K562 (cell line): ENCODE data around the gene LRFN2. TPM values are rescaled to one million over a fixed set of nuclear protein-coding genes. Genes with fewer than 3 reads are reported as not detected.

Experiments used
- ATAC-seq: fragments of 200-7000 bp; cut with Tn5 transposase; 3 replicates; pipeline ENCODE4 v1.9.1; 2020; ENCODE audit warnings: moderate library complexity
- BruUV-seq: library from RNA; stranded (reverse); fragments of 400-500 nt; replicated peaks from 2 replicates; lab custom pipeline; 2021; lab: Mats Ljungman, UMichigan
- CTCF ChIA-PET: fragments of 300-600 bp; formaldehyde crosslinking; extraction: SDS; loops from one replicate; lab custom pipeline; 2021; ENCODE audit warnings: low intra/inter-chr PET ratio; lab: Yijun Ruan, JAX
- POLR2A ChIA-PET: fragments of 300-600, 350-650 bp; sonication (Branson Sonifier 250); formaldehyde crosslinking; extraction: SDS; loops from one replicate; lab custom pipeline; 2021; ENCODE audit warnings: antibody characterized with exemption, inconsistent platforms; lab: Yijun Ruan, JAX
- DNase-seq, 4 experiments: peaks; one replicate each; pipeline versions ENCODE4 v3.0.0 to v3.0.0-alpha.2; 2011 to 2018; ENCODE audit warnings: low spot score in 3 of 4, mixed read lengths in 3 of 4; ENCODE audit errors: extremely low read depth in 1 of 4
- FAIRE-seq: peaks from 2 replicates; lab custom pipeline; 2011; peaks lifted over from hg19 to GRCh38; lab: Jason Lieb, UNC
- H2AFZ ChIP-seq: 2 replicates; pipeline ENCODE4 v1.6.0; 2011; ENCODE audit warnings: low read depth, low read length, control low read depth, inconsistent platforms
- H3K27ac ChIP-seq: fragments of 200-600 bp; 3 replicates; pipeline ENCODE4 v1.8.0; 2011; ENCODE audit warnings: low read depth, mild to moderate bottlenecking, control low read depth, inconsistent platforms, low read length, moderate library complexity, mixed read lengths; ENCODE audit errors: extremely low read depth
- H3K27me3 ChIP-seq, 2 experiments: fragments of 300-600 bp in 1 of 2; 2 replicates in 1 of 2; 3 replicates in 1 of 2; pipeline versions ENCODE4 v1.6.0 to v1.8.0; 2011; ENCODE audit warnings: inconsistent platforms in 2 of 2, low read length in 2 of 2, mild to moderate bottlenecking in 1 of 2, mixed read lengths in 1 of 2, moderate library complexity in 1 of 2; ENCODE audit not compliant: control insufficient read depth in 2 of 2, insufficient read depth in 2 of 2
- H3K36me3 ChIP-seq: fragments of 300-600 bp; 3 replicates; pipeline ENCODE4 v1.8.0; 2011; ENCODE audit warnings: mild to moderate bottlenecking, low read length, inconsistent platforms; ENCODE audit not compliant: control insufficient read depth, insufficient read depth
- H3K4me1 ChIP-seq, 2 experiments: fragments of 200-600 bp in 1 of 2; replicated peaks in 1 of 2; 2 replicates in 1 of 2; 3 replicates in 1 of 2; pipeline versions ENCODE4 v1.5.1 to v1.8.0; 2011; ENCODE audit warnings: inconsistent platforms in 2 of 2, low read length in 2 of 2, mild to moderate bottlenecking in 1 of 2, mixed read lengths in 1 of 2, moderate library complexity in 1 of 2; ENCODE audit not compliant: control insufficient read depth in 2 of 2, insufficient read depth in 2 of 2
- H3K4me2 ChIP-seq: 2 replicates; pipeline ENCODE4 v1.6.1; 2011; ENCODE audit warnings: low read length, control low read depth, inconsistent platforms, mixed read lengths; ENCODE audit not compliant: insufficient read depth
- H3K4me3 ChIP-seq: fragments of 200-600 bp; sonication (generic), shearing (Covaris generic); 2 replicates; pipeline ENCODE4 v1.5.1; 2016; ENCODE audit warnings: control low read depth, inconsistent platforms
- H3K79me2 ChIP-seq: fragments of 200-600 bp; 3 replicates; pipeline ENCODE4 v1.8.0; 2011; ENCODE audit warnings: low read length, inconsistent platforms; ENCODE audit not compliant: control insufficient read depth, insufficient read depth
- H3K9ac ChIP-seq, 2 experiments: 2 replicates each; pipeline versions ENCODE4 v1.6.0 to v1.6.1; 2011; ENCODE audit warnings: low read depth in 2 of 2, low read length in 2 of 2, control low read depth in 1 of 2, inconsistent platforms in 1 of 2, mild to moderate bottlenecking in 1 of 2, mixed read lengths in 1 of 2; ENCODE audit not compliant: insufficient read depth in 1 of 2
- H3K9me1 ChIP-seq: one replicate; pipeline ENCODE4 v1.6.0; 2011; ENCODE audit warnings: inconsistent platforms, mild to moderate bottlenecking, low read length, moderate library complexity; ENCODE audit not compliant: control insufficient read depth, insufficient read depth
- H3K9me3 ChIP-seq: replicated peaks from 2 replicates; pipeline ENCODE4 v1.5.1; 2011; ENCODE audit warnings: low read depth, low read length, inconsistent platforms; ENCODE audit not compliant: control insufficient read depth, insufficient read depth
- H4K20me1 ChIP-seq: replicated peaks from 2 replicates; pipeline ENCODE4 v1.6.1; 2011; ENCODE audit warnings: low read length, inconsistent platforms, mixed read lengths; ENCODE audit not compliant: control insufficient read depth, insufficient read depth
- BCOR ChIP-seq: fragments of 450-650 bp; IDR thresholded peaks from 2 replicates; pipeline ENCODE4 v1.6.1; 2016
- CEBPB ChIP-seq: fragments of 450-650 bp; IDR thresholded peaks from 2 replicates; pipeline ENCODE4 v1.6.1; 2016; ENCODE audit warnings: missing genetic modification characterization, missing compliant biosample characterization
- FOSL1 ChIP-seq: fragments of 200-800 bp; sonication (Bioruptor generic); conservative IDR thresholded peaks from 2 replicates; pipeline ENCODE4 v1.6.1; 2016; ENCODE audit warnings: missing genetic modification characterization, missing compliant biosample characterization
- GTF2F1 ChIP-seq: IDR thresholded peaks from 2 replicates; pipeline ENCODE4 v1.6.1; 2011; ENCODE audit warnings: low read depth, low read length, improper control_type of control experiment
- IFI16 ChIP-seq: fragments of 250-450 bp; sonication (Bioruptor Pico); IDR thresholded peaks from 2 replicates; pipeline ENCODE4 v2.1.2; 2022; ENCODE audit warnings: mild to moderate bottlenecking, inconsistent platforms
- RBM17 ChIP-seq: fragments of 200-400 bp; formaldehyde crosslinking; IDR thresholded peaks from 2 replicates; pipeline ENCODE4 v1.6.1; 2017; ENCODE audit warnings: low read depth, mild to moderate bottlenecking, low read length, borderline replicate concordance
- RFX7 ChIP-seq: fragments of 250-450 bp; sonication (Bioruptor Pico); IDR thresholded peaks from 2 replicates; pipeline ENCODE4 v1.5.1; 2021; ENCODE audit warnings: mild to moderate bottlenecking
- SNAPC5 ChIP-seq: fragments of 250-450 bp; sonication (Bioruptor Pico); IDR thresholded peaks from 2 replicates; pipeline ENCODE4 v1.8.0; 2021; ENCODE audit warnings: moderate library complexity, mild to moderate bottlenecking, inconsistent platforms
- SRSF3 ChIP-seq: fragments of 200-400 bp; formaldehyde crosslinking; IDR thresholded peaks from 2 replicates; pipeline ENCODE4 v1.6.1; 2016; ENCODE audit warnings: mild to moderate bottlenecking, low read length, moderate library complexity; ENCODE audit not compliant: insufficient read depth
- SRSF9 ChIP-seq: fragments of 200-400 bp; formaldehyde crosslinking; IDR thresholded peaks from 2 replicates; pipeline ENCODE4 v1.6.1; 2017; ENCODE audit warnings: low read depth, low read length, borderline replicate concordance
- STAG1 ChIP-seq: sonication (generic); formaldehyde crosslinking; IDR thresholded peaks from 2 replicates; pipeline ENCODE4 v1.5.0; 2020; ENCODE audit warnings: missing genetic modification reagents, borderline replicate concordance
- ZBTB49 ChIP-seq: sonication (generic); formaldehyde crosslinking; IDR thresholded peaks from 2 replicates; pipeline ENCODE4 v1.8.0; 2022; ENCODE audit warnings: missing genetic modification reagents, mild to moderate bottlenecking, borderline replicate concordance
- ZNF395 ChIP-seq: fragments of 200-800 bp; sonication (Bioruptor generic); IDR thresholded peaks from 2 replicates; pipeline ENCODE4 v1.6.1; 2017; ENCODE audit warnings: missing genetic modification characterization, missing compliant biosample characterization
- ZNF778 ChIP-seq: fragments of 450-650 bp; formaldehyde crosslinking; IDR thresholded peaks from 2 replicates; pipeline ENCODE4 v1.4.0; 2020; ENCODE audit warnings: mild to moderate bottlenecking, moderate library complexity
- ZNF79 ChIP-seq: fragments of 250-450 bp; sonication (Bioruptor Pico); IDR thresholded peaks from 2 replicates; pipeline ENCODE4 v1.4.0; 2020; ENCODE audit warnings: low read depth, mild to moderate bottlenecking, moderate library complexity
- WGBS: fragments of 100-300 bp; shearing (Covaris generic); methylation state at CpG from one replicate; pipeline ENCODE4 v1.1.6; 2016; ENCODE audit warnings: low coverage, mixed read lengths; ENCODE audit not compliant: insufficient coverage; ENCODE audit errors: missing lambda C conversion rate; 5-methylcytosine and 5-hydroxymethylcytosine counted together
- in situ Hi-C: fragments of 300-500 bp; cut with MboI; formaldehyde crosslinking; loops from 4 replicates; pipeline ENCODE4 v1.15.0; 2018; ENCODE audit warnings: inconsistent platforms, mixed read lengths
- intact Hi-C: fragments of 100-400 bp; cut with micrococcal nuclease; formaldehyde crosslinking; loops from 2 replicates; pipeline ENCODE4 v1.14.2; 2022
- polyA plus RNA-seq, 8 experiments: library from polyadenylated mRNA; depleted of rRNA in 4 of 8; stranded (reverse) in 5 of 8; unstranded in 3 of 8; fragments of >200 nt; fragmentation: Nextera tagmentation in 2 of 8; fragmentation: Illumina TruSeq in 1 of 8; extraction: Ambion mirVana in 2 of 8; extraction: Trizol in 1 of 8; gene quantifications; 2 replicates each; pipeline versions ENCODE4 v1.2.1 to v1.2.3, GENCODE V29; 2011 to 2014; ENCODE audit warnings: inconsistent platforms in 1 of 8, missing spikeins in 1 of 8
- total RNA-seq, 7 experiments: library from RNA; depleted of rRNA in 6 of 7; stranded (reverse); fragments of >200 nt in 6 of 7; fragmentation: Illumina TruSeq in 2 of 7; extraction: Trizol in 2 of 7; gene quantifications; 2 replicates each; pipeline versions ENCODE4 v1.2.1 to v1.2.3, GENCODE V29; 2011 to 2021; ENCODE audit warnings: low replicate concordance in 1 of 7

LRFN2 gene
- total and polyA plus RNA-seq, 9 of the 15 experiments (the other 6 are each of a cell fraction or from before 2014, with no cell fraction given) = not detected

- peak in 2 of 4 experiments; percentile 4 for DNase-seq
- Histone ChIP-seq H3K27me3 (peaks cover 0 to 20% of the 10 kb centered on the region in 2 experiments; a peak in 3 of 5 replicates), H3K79me2 (no peaks in the 10 kb centered on the region), H3K36me3 (no peaks in the 10 kb centered on the region), H2AFZ (no peak overlapping the region), H3K4me3 (no peak overlapping the region), H4K20me1 (peaks cover 2% of the 10 kb centered on the region; the same call in 1 of the 2 replicates), H3K9me3 (no peaks in the 10 kb centered on the region), H3K27ac (no peak overlapping the region), H3K4me1 (no peaks in the 10 kb centered on the region), H3K4me2 (no peak overlapping the region), H3K9me1 (no peaks in the 10 kb centered on the region), H3K9ac (no peak overlapping the region)
- TF ChIP-seq ZNF778 (CRISPR knock-in tag) (no peak), RFX7 (CRISPR knock-in tag) (no peak), STAG1 (CRISPR knock-in tag) (no peak), RBM17 (no peak), ZNF395 (CRISPR knock-in tag) (no peak), ZBTB49 (no peak), SNAPC5 (CRISPR knock-in tag) (no peak), BCOR (no peak), FOSL1 (no peak), CEBPB (tag) (no peak), IFI16 (CRISPR knock-in tag) (no peak), GTF2F1 (no peak), SRSF9 (no peak), ZNF79 (CRISPR knock-in tag) (no peak), SRSF3 (no peak)
- CTCF ChIA-PET = no interaction called here
- no peak for ATAC-seq
- 0% methylated on average over 2 of the region's 2 CpGs for WGBS
- FAIRE-seq = no peak
- in situ Hi-C loops = no loop called here
- no TSS peak for BruUV-seq
- intact Hi-C loops = no loop called here
- POLR2A ChIA-PET = interaction anchor here (0.7 kb wide), 1 partner anchor 303 kb away, joined by 3 read pairs; no protein-coding TSS in a partner anchor
Measured at GRCh38 chr6:40355532-40355931, 231.6 kb downstream of the LRFN2 start.
